Erythroblast (primary cell): ENCODE results near the gene CCDC188.

ENCODE experiments used
- GATA1 ChIP-seq: IDR thresholded peaks from 2 replicates; pipeline ENCODE4 v1.6.1; 2011; ENCODE audit warnings: low read depth, mild to moderate bottlenecking, control low read depth, low read length, moderate library complexity
- POLR2A ChIP-seq: IDR thresholded peaks from 2 replicates; pipeline ENCODE4 v1.6.1; 2011; ENCODE audit warnings: mild to moderate bottlenecking, low read length

GRCh38 chr22:20145206-20145831, 5.5 kb downstream of the CCDC188 start:
- no peak for TF ChIP-seq POLR2A
- TF ChIP-seq GATA1, result no peak
